Measurements from ENCODE around the gene CCDC50. TPM values are rescaled to one million over a fixed set of nuclear protein-coding genes. Genes with fewer than 3 reads are reported as not detected.

CCDC50 gene
- total and polyA plus RNA-seq, 2 donors (not counting 3 experiments of a cell fraction or from before 2014, with no cell fraction given): 44.4 to 137 TPM

GRCh38 chr3:191307341-191307740 is 21.9 kb upstream of the CCDC50 start:
- Histone ChIP-seq H3K36me3 (ENCODE audit: control insufficient read depth in 2 of 2, extremely low read depth in 1 of 2, insufficient read depth in 2 of 2, low read length in 2 of 2) (no peaks in the 10 kb centered on the region), H3K27me3 (ENCODE audit: control insufficient read depth in 2 of 2, insufficient read depth in 2 of 2, low read length in 2 of 2) (no peaks in the 10 kb centered on the region), H3K4me2 (ENCODE audit: insufficient read depth, low read length) (no peak overlapping the region), H3K27ac (ENCODE audit: insufficient read depth, low read depth, low read length) (no peak overlapping the region), H2AFZ (ENCODE audit: low read depth, low read length) (no peak overlapping the region), H3K9ac (replicated peaks; ENCODE audit: extremely low read depth, insufficient read depth, low read length) (no peak overlapping the region), H3K79me2 (ENCODE audit: control insufficient read depth, insufficient read depth, low read length) (no peaks in the 10 kb centered on the region), H3K4me3 (replicated peaks in 1 of 3; ENCODE audit: insufficient read depth in 1 of 3, low read depth in 1 of 3, low read length in 3 of 3) (no peak overlapping the region), H3K4me1 (ENCODE audit: control insufficient read depth, extremely low read depth, insufficient read depth, low read length) (no peaks in the 10 kb centered on the region), H3K9me1 (replicated peaks; ENCODE audit: control insufficient read depth, extremely low read depth, insufficient read depth, low read length) (no peaks in the 10 kb centered on the region), H4K20me1 (replicated peaks; ENCODE audit: control insufficient read depth, extremely low read depth, insufficient read depth, low read length) (no peaks in the 10 kb centered on the region), H3K9me3 (replicated peaks; ENCODE audit: control insufficient read depth, insufficient read depth, low read length) (no peaks in the 10 kb centered on the region)
- no TSS peak for BruUV-seq (replicated peaks)
- ChIA-PET POLR2A (no interaction called here), CTCF (interaction anchor here (1.2 kb wide), 1 partner anchor 9 kb away, joined by 4 read pairs; no protein-coding TSS in a partner anchor)
- DNase-seq (ENCODE audit: low read depth, low spot score): no peak
- intact Hi-C loops (cut with micrococcal nuclease): no loop called here
- TF ChIP-seq CTCF (IDR thresholded peaks at IDR 0.05; ENCODE audit: extremely low read depth in 1 of 2, insufficient read depth in 1 of 2, low read depth in 1 of 2, low read length in 2 of 2): no peak
- TF ChIP-seq POLR2A (IDR thresholded peaks at IDR 0.05; ENCODE audit: low read depth, low read length): no peak
- dilution Hi-C loops (cut with MboI; ENCODE audit: extremely low pct_ligation_motif_present, low sequenced_read_pairs): no loop called here
- FAIRE-seq: no peak

- POLR2A ChIA-PET: interaction anchor here (0.6 kb wide), 1 partner anchor 23 kb away, joined by 3 read pairs; no protein-coding TSS in a partner anchor
- DNase-seq (ENCODE audit: low read depth, low spot score) (no peak), FAIRE-seq (no peak)
- intact Hi-C loops (cut with micrococcal nuclease): no loop called here
- Histone ChIP-seq H4K20me1 (replicated peaks; ENCODE audit: control insufficient read depth, extremely low read depth, insufficient read depth, low read length) (no peaks in the 10 kb centered on the region), H2AFZ (ENCODE audit: low read depth, low read length) (no peak overlapping the region), H3K9ac (replicated peaks; ENCODE audit: extremely low read depth, insufficient read depth, low read length) (no peak overlapping the region), H3K27ac (ENCODE audit: insufficient read depth, low read depth, low read length) (no peak overlapping the region), H3K9me1 (replicated peaks; ENCODE audit: control insufficient read depth, extremely low read depth, insufficient read depth, low read length) (no peaks in the 10 kb centered on the region), H3K79me2 (ENCODE audit: control insufficient read depth, insufficient read depth, low read length) (no peaks in the 10 kb centered on the region), H3K4me1 (ENCODE audit: control insufficient read depth, extremely low read depth, insufficient read depth, low read length) (peaks cover 4% of the 10 kb centered on the region), H3K4me2 (ENCODE audit: insufficient read depth, low read length) (no peak overlapping the region), H3K36me3 (ENCODE audit: control insufficient read depth in 2 of 2, extremely low read depth in 1 of 2, insufficient read depth in 2 of 2, low read length in 2 of 2) (no peaks in the 10 kb centered on the region), H3K9me3 (replicated peaks; ENCODE audit: control insufficient read depth, insufficient read depth, low read length) (no peaks in the 10 kb centered on the region), H3K4me3 (replicated peaks in 1 of 3; ENCODE audit: insufficient read depth in 1 of 3, low read depth in 1 of 3, low read length in 3 of 3) (no peak overlapping the region), H3K27me3 (ENCODE audit: control insufficient read depth in 2 of 2, insufficient read depth in 2 of 2, low read length in 2 of 2) (no peaks in the 10 kb centered on the region)
- CTCF ChIA-PET: interaction anchor here (0.7 to 1.0 kb wide), 2 partner anchors 69 to 210 kb away, joined by 3 read pairs; no protein-coding TSS in a partner anchor
- no TSS peak for BruUV-seq (replicated peaks)
- dilution Hi-C loops (cut with MboI; ENCODE audit: extremely low pct_ligation_motif_present, low sequenced_read_pairs): no loop called here
- TF ChIP-seq MAX (IDR thresholded peaks at IDR 0.05; ENCODE audit: insufficient read depth, insufficient read length) (no peak), JUN (IDR thresholded peaks at IDR 0.05; ENCODE audit: borderline replicate concordance, insufficient read depth, insufficient read length, low read depth) (no peak), POLR2A (IDR thresholded peaks at IDR 0.05; ENCODE audit: low read depth, low read length) (no peak), CTCF (IDR thresholded peaks at IDR 0.05; ENCODE audit: extremely low read depth in 1 of 2, insufficient read depth in 1 of 2, low read depth in 1 of 2, low read length in 2 of 2) (no peak), GATA2 (IDR thresholded peaks at IDR 0.05; ENCODE audit: insufficient read depth, insufficient read length, low read depth, low read length) (no peak), FOS (IDR thresholded peaks at IDR 0.05; ENCODE audit: borderline replicate concordance, insufficient read depth, low read length) (no peak), POLR2AphosphoS5 (IDR thresholded peaks at IDR 0.05; ENCODE audit: insufficient read depth, low read depth, low read length) (no peak), MYC (IDR thresholded peaks at IDR 0.05; ENCODE audit: low read depth, low read length) (no peak), EZH2 (IDR thresholded peaks at IDR 0.05; ENCODE audit: borderline replicate concordance, low read depth, low read length, severe bottlenecking) (no peak)
Observed at GRCh38 chr3:191313296-191313695, 15.9 kb upstream of the CCDC50 start.

All from endothelial cell of umbilical vein (primary cell).